HG02884 (cell line): ENCODE results near the gene BTBD9.
"Not testable (repeated sequence)": the region's sequence is repeated elsewhere in the genome, so short reads cannot be mapped to it uniquely, and the experiment has no call there.

Source experiments
- ATAC-seq: cut with Tn5 transposase; IDR thresholded peaks from one replicate; pipeline ENCODE4 v1.9.1; 2021; ENCODE audit warnings: mild to moderate bottlenecking, moderate library complexity; ENCODE audit not compliant: unreplicated experiment

The BTBD9 gene

GRCh38 chr6:38443352-38444144 lies 196.2 kb downstream of the BTBD9 start:
- no peak for ATAC-seq

GRCh38 chr6:38438097-38438496 lies 201.6 kb downstream of the BTBD9 start:
- no peak for ATAC-seq

GRCh38 chr6:38436726-38437465 lies 202.8 kb downstream of the BTBD9 start:
- ATAC-seq: no peak

GRCh38 chr6:38435330-38435729 lies 204.4 kb downstream of the BTBD9 start:
- ATAC-seq: no peak

- no peak for ATAC-seq
Observed at GRCh38 chr6:38434051-38434450, 205.7 kb downstream of the BTBD9 start.

- ATAC-seq: no peak
Observed at GRCh38 chr6:38432479-38432878, 207.2 kb downstream of the BTBD9 start.

GRCh38 chr6:38432079-38432478 lies 207.7 kb downstream of the BTBD9 start:
- no peak for ATAC-seq

- ATAC-seq: no peak
Observed at GRCh38 chr6:38429546-38429945, 210.2 kb downstream of the BTBD9 start.

GRCh38 chr6:38427492-38428210 lies 212.1 kb downstream of the BTBD9 start:
- ATAC-seq: no peak

- not testable (repeated sequence) for ATAC-seq
Observed at GRCh38 chr6:38425788-38426488, 213.8 kb downstream of the BTBD9 start.

GRCh38 chr6:38423746-38424145 lies 216.0 kb downstream of the BTBD9 start:
- ATAC-seq: no peak

GRCh38 chr6:38420207-38420606 lies 219.5 kb downstream of the BTBD9 start:
- ATAC-seq: no peak

GRCh38 chr6:38417521-38417920 lies 222.2 kb downstream of the BTBD9 start:
- no peak for ATAC-seq

- ATAC-seq: no peak
Observed at GRCh38 chr6:38415231-38416005, 224.3 kb downstream of the BTBD9 start.

GRCh38 chr6:38413102-38413800 lies 226.5 kb downstream of the BTBD9 start:
- ATAC-seq: no peak

GRCh38 chr6:38407192-38407591 lies 232.5 kb downstream of the BTBD9 start:
- no peak for ATAC-seq

- ATAC-seq: no peak
Observed at GRCh38 chr6:38406096-38406495, 233.6 kb downstream of the BTBD9 start.

GRCh38 chr6:38404900-38405556 lies 234.7 kb downstream of the BTBD9 start:
- ATAC-seq: no peak

GRCh38 chr6:38404355-38404754 lies 235.4 kb downstream of the BTBD9 start:
- no peak for ATAC-seq
